Measurements from ENCODE around the gene RAPGEF4. TPM values are rescaled to one million over a fixed set of nuclear protein-coding genes. Genes with fewer than 3 reads are reported as not detected.
A peak's percentile ranks its signal among the peaks of the same experiment; 100 is the strongest.

RAPGEF4 gene
- total and polyA plus RNA-seq, 2 of the 13 experiments (the other 11 are each of a cell fraction or from before 2014, with no cell fraction given): 0.78 to 0.91 TPM

GRCh38 chr2:173075056-173075780 is 339.6 kb downstream of the RAPGEF4 start (continued):
- 0 out of 2 replicates have a peak, but pooled peaks have one; percentile 16 for TF ChIP-seq TSC22D2 (CRISPR knock-in tag; IDR thresholded peaks at IDR 0.05; ENCODE audit: borderline replicate concordance)
- TF ChIP-seq ZHX1 (CRISPR knock-in tag; IDR thresholded peaks at IDR 0.05; ENCODE audit: low read depth): peak; percentile 68; the same call in 1 of the 2 replicates
- TF ChIP-seq DNMT1 (CRISPR knock-in tag; IDR thresholded peaks at IDR 0.05): peak; percentile 78; the same call in 1 of the 2 replicates
- no peak for TF ChIP-seq HNF4A (CRISPR knock-in tag; IDR thresholded peaks at IDR 0.05)
- TF ChIP-seq ZNF746 (CRISPR knock-in tag; IDR thresholded peaks at IDR 0.05): no peak; the same call in 1 of the 2 replicates
- no peak for TF ChIP-seq SP5 (CRISPR knock-in tag; IDR thresholded peaks at IDR 0.05; ENCODE audit: borderline replicate concordance, low read depth)
- TF ChIP-seq ZNF543 (CRISPR knock-in tag; IDR thresholded peaks at IDR 0.05): no peak
- TF ChIP-seq ZNF33B (CRISPR knock-in tag; IDR thresholded peaks at IDR 0.05): peak; percentile 43; the same call in 1 of the 2 replicates
- no peak for TF ChIP-seq PAXIP1 (CRISPR knock-in tag; conservative IDR thresholded peaks at IDR 0.05)
- 0 out of 2 replicates have a peak, but pooled peaks have one; percentile 6 for TF ChIP-seq ZNF772 (CRISPR knock-in tag; IDR thresholded peaks at IDR 0.05)
- TF ChIP-seq RERE (CRISPR knock-in tag; IDR thresholded peaks at IDR 0.05; ENCODE audit: low read depth): no peak
- TF ChIP-seq ZNF652 (CRISPR knock-in tag; IDR thresholded peaks at IDR 0.05; ENCODE audit: borderline replicate concordance, low read depth): peak; percentile 81; the same call in 1 of the 2 replicates
- no peak for TF ChIP-seq RFXAP (CRISPR knock-in tag; IDR thresholded peaks at IDR 0.05; ENCODE audit: borderline replicate concordance)
- TF ChIP-seq ZSCAN30 (CRISPR knock-in tag; IDR thresholded peaks at IDR 0.05): no peak
- TF ChIP-seq NFE2L2 (IDR thresholded peaks at IDR 0.05; ENCODE audit: low read length): no peak
- no peak for TF ChIP-seq TFDP1 (CRISPR knock-in tag; IDR thresholded peaks at IDR 0.05; ENCODE audit: borderline replicate concordance)

Measured in HepG2 (cell line).